HepG2 (cell line): ENCODE data around the gene NEK6. TPM values are rescaled to one million over a fixed set of nuclear protein-coding genes. Genes with fewer than 3 reads are reported as not detected.

ENCODE experiments used
- BHLHE40 ChIP-seq: IDR thresholded peaks from 2 replicates; pipeline ENCODE4 v1.6.1; 2011; ENCODE audit warnings: low read length, improper control_type of control experiment
- BORCS8-MEF2B ChIP-seq: sonication (generic); formaldehyde crosslinking; IDR thresholded peaks from 2 replicates; pipeline ENCODE4 v1.8.0; 2022; ENCODE audit warnings: mild to moderate bottlenecking, missing genetic modification reagents
- CAMTA2 ChIP-seq: sonication (generic); formaldehyde crosslinking; IDR thresholded peaks from 2 replicates; pipeline ENCODE4 v1.4.0; 2020; ENCODE audit warnings: mild to moderate bottlenecking, missing genetic modification reagents, borderline replicate concordance
- CHD4 ChIP-seq: fragments of 200-600 bp; sonication (generic); IDR thresholded peaks from 2 replicates; pipeline ENCODE4 v1.7.0; 2017; ENCODE audit warnings: mild to moderate bottlenecking, low read length, borderline replicate concordance
- HNF4G ChIP-seq, 2 experiments: sonication (generic) in 1 of 2; formaldehyde crosslinking in 1 of 2; IDR thresholded peaks; 2 replicates each; pipeline versions ENCODE4 v1.4.0 to v1.6.1; 2011 to 2020; ENCODE audit warnings: borderline replicate concordance in 2 of 2, low read depth in 2 of 2, mild to moderate bottlenecking in 2 of 2, low read length in 1 of 2, missing genetic modification reagents in 1 of 2, moderate library complexity in 1 of 2
- HNRNPUL1 ChIP-seq: fragments of 200-400 bp; formaldehyde crosslinking; IDR thresholded peaks from 2 replicates; pipeline ENCODE4 v1.6.1; 2017; ENCODE audit warnings: low read depth, mild to moderate bottlenecking, low read length, moderate library complexity
- HOXA5 ChIP-seq: sonication (generic); formaldehyde crosslinking; IDR thresholded peaks from 2 replicates; pipeline ENCODE4 v1.4.0; 2020; ENCODE audit warnings: missing genetic modification reagents
- MED1 ChIP-seq: sonication (generic); formaldehyde crosslinking; IDR thresholded peaks from 2 replicates; pipeline ENCODE4 v1.4.0; 2020; ENCODE audit warnings: missing genetic modification reagents
- MIXL1 ChIP-seq: IDR thresholded peaks from 2 replicates; pipeline ENCODE4 v1.6.1; 2016
- NAIF1 ChIP-seq: sonication (generic); formaldehyde crosslinking; IDR thresholded peaks from 2 replicates; pipeline ENCODE4 v1.5.0; 2020; ENCODE audit warnings: mild to moderate bottlenecking, missing genetic modification reagents, borderline replicate concordance
- PAXIP1 ChIP-seq: sonication (generic); formaldehyde crosslinking; conservative IDR thresholded peaks from 2 replicates; pipeline ENCODE4 v1.4.0; 2020; ENCODE audit warnings: mild to moderate bottlenecking, missing genetic modification reagents, moderate library complexity
- RARG ChIP-seq: sonication (generic); formaldehyde crosslinking; IDR thresholded peaks from 2 replicates; pipeline ENCODE4 v1.4.0; 2020; ENCODE audit warnings: low read depth, mild to moderate bottlenecking, missing genetic modification reagents
- SMARCC2 ChIP-seq: fragments of 450-650 bp; IDR thresholded peaks from 2 replicates; pipeline ENCODE4 v1.6.1; 2017; ENCODE audit warnings: antibody characterized with exemption, mild to moderate bottlenecking
- SOX5 ChIP-seq: IDR thresholded peaks from 2 replicates; pipeline ENCODE4 v1.6.1; 2016; ENCODE audit warnings: borderline replicate concordance
- SYNCRIP ChIP-seq: fragments of 200-400 bp; formaldehyde crosslinking; IDR thresholded peaks from 2 replicates; pipeline ENCODE4 v1.6.1; 2018; ENCODE audit warnings: mild to moderate bottlenecking, low read depth, low read length; ENCODE audit not compliant: insufficient read depth
- ZBTB33 ChIP-seq: sonication (generic); formaldehyde crosslinking; IDR thresholded peaks from 2 replicates; pipeline ENCODE4 v1.4.0; 2020; ENCODE audit warnings: missing genetic modification reagents
- ZNF609 ChIP-seq: sonication (generic); formaldehyde crosslinking; IDR thresholded peaks from 2 replicates; pipeline ENCODE4 v1.4.0; 2020; ENCODE audit warnings: mild to moderate bottlenecking, missing genetic modification reagents, borderline replicate concordance
- ZSCAN21 ChIP-seq: sonication (generic); formaldehyde crosslinking; IDR thresholded peaks from 2 replicates; pipeline ENCODE4 v1.8.0; 2022; ENCODE audit warnings: mild to moderate bottlenecking, missing genetic modification reagents, moderate library complexity, borderline replicate concordance
- polyA plus RNA-seq, 8 experiments: library from polyadenylated mRNA; depleted of rRNA in 3 of 8; stranded (reverse) in 7 of 8; unstranded in 1 of 8; fragments of >200 nt; fragmentation: Illumina TruSeq in 4 of 8; extraction: Trizol in 4 of 8; gene quantifications; 2 replicates each; pipeline versions ENCODE4 v1.2.1 to v1.2.3, GENCODE V29; 2011 to 2016; ENCODE audit warnings: low read depth in 4 of 8, missing spikeins in 1 of 8, mixed read lengths in 1 of 8; ENCODE audit not compliant: insufficient read depth in 1 of 8
- total RNA-seq, 5 experiments: library from RNA; depleted of rRNA; stranded (reverse); fragments of >200 nt; fragmentation: Illumina TruSeq; extraction: Trizol; gene quantifications; 2 replicates each; pipeline ENCODE4 v1.2.3, GENCODE V29; 2016; ENCODE audit warnings: low read depth in 1 of 5

Gene NEK6
- total and polyA plus RNA-seq, 2 of the 13 experiments (the other 11 are each of a cell fraction or from before 2014, with no cell fraction given): 30.4 to 119 TPM

- TF ChIP-seq PAXIP1 (CRISPR knock-in tag) (peak; percentile 76), SOX5 (CRISPR knock-in tag) (peak; percentile 71), SMARCC2 (peak; percentile 70; the same call in 1 of the 2 replicates), ZSCAN21 (CRISPR knock-in tag) (peak; percentile 40; the same call in 1 of the 2 replicates), MIXL1 (CRISPR knock-in tag) (peak; percentile 43; the same call in 1 of the 2 replicates), HOXA5 (CRISPR knock-in tag) (peak; percentile 99), SYNCRIP (no peak), BORCS8-MEF2B (CRISPR knock-in tag) (peak; percentile 56; the same call in 1 of the 2 replicates), CHD4 (0 out of 2 replicates have a peak, but pooled peaks have one; percentile 19), HNF4G (IDR thresholded peaks at IDR 0.05; ENCODE audit: borderline replicate concordance, low read depth, low read length) (peak; percentile 2; the same call in 1 of the 2 replicates), HNF4G (CRISPR knock-in tag; IDR thresholded peaks at IDR 0.05; ENCODE audit: borderline replicate concordance, low read depth) (no peak), NAIF1 (CRISPR knock-in tag) (no peak), MED1 (peak; percentile 36; the same call in 1 of the 2 replicates), BHLHE40 (peak; percentile 59; the same call in 1 of the 2 replicates), CAMTA2 (CRISPR knock-in tag) (no peak), ZNF609 (peak; percentile 41; the same call in 1 of the 2 replicates), HNRNPUL1 (no peak), RARG (CRISPR knock-in tag) (no peak), ZBTB33 (CRISPR knock-in tag) (no peak)
Observed at GRCh38 chr9:124390794-124391658, 133.3 kb downstream of the NEK6 start (continued).
